Measurements from ENCODE around the gene UMODL1.

- TF ChIP-seq POLR2AphosphoS5 (IDR thresholded peaks at IDR 0.05; ENCODE audit: borderline replicate concordance, low read depth, low read length): no peak
- no peak for TF ChIP-seq EZH2 (IDR thresholded peaks at IDR 0.05)
These were observed 34.8 kb upstream of the UMODL1 start for GRCh38 chr21:42036313-42036712.
